ENCODE results near the gene PRKCB.

PRKCB gene

GRCh38 chr16:23865853-23866252 lies 30.1 kb downstream of the PRKCB start:
- Histone ChIP-seq H3K79me2 (ENCODE audit: insufficient read depth, low read length) (no peaks in the 10 kb centered on the region), H3K27ac (ENCODE audit: low read depth, low read length) (no peak overlapping the region)
- TF ChIP-seq EZH2phosphoT487 (conservative IDR thresholded peaks at IDR 0.05; ENCODE audit: low read length), result no peak
- TF ChIP-seq, protein P1, sequence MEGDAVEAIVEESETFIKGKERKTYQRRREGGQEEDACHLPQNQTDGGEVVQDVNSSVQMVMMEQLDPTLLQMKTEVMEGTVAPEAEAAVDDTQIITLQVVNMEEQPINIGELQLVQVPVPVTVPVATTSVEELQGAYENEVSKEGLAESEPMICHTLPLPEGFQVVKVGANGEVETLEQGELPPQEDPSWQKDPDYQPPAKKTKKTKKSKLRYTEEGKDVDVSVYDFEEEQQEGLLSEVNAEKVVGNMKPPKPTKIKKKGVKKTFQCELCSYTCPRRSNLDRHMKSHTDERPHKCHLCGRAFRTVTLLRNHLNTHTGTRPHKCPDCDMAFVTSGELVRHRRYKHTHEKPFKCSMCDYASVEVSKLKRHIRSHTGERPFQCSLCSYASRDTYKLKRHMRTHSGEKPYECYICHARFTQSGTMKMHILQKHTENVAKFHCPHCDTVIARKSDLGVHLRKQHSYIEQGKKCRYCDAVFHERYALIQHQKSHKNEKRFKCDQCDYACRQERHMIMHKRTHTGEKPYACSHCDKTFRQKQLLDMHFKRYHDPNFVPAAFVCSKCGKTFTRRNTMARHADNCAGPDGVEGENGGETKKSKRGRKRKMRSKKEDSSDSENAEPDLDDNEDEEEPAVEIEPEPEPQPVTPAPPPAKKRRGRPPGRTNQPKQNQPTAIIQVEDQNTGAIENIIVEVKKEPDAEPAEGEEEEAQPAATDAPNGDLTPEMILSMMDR (IDR thresholded peaks at IDR 0.05; ENCODE audit: insufficient read depth, low read length, poor library complexity, severe bottlenecking), result no peak

GRCh38 chr16:23866621-23867020 lies 30.8 kb downstream of the PRKCB start:
- Histone ChIP-seq H3K9me3 (ENCODE audit: insufficient read depth, low read length) (no peaks in the 10 kb centered on the region), H3K27ac (ENCODE audit: low read depth, low read length) (no peak overlapping the region), H4K20me1 (ENCODE audit: low read depth, low read length) (no peaks in the 10 kb centered on the region), H3K9ac (ENCODE audit: low read length) (no peak overlapping the region), H3K27me3 (ENCODE audit: low read length) (no peaks in the 10 kb centered on the region), H3K4me3 (ENCODE audit: insufficient read depth, low read length, poor library complexity, severe bottlenecking) (no peak overlapping the region), H3K79me2 (ENCODE audit: insufficient read depth, low read length) (no peaks in the 10 kb centered on the region), H3K36me3 (ENCODE audit: low read length) (no peaks in the 10 kb centered on the region), H3K9me2 (replicated peaks; ENCODE audit: insufficient read depth, low read length) (no peaks in the 10 kb centered on the region), H3K4me2 (ENCODE audit: low read depth, low read length, poor library complexity, severe bottlenecking) (no peak overlapping the region), H2AFZ (ENCODE audit: low read depth, low read length, severe bottlenecking) (no peak overlapping the region), H3F3A (ENCODE audit: insufficient read depth) (no peaks in the 10 kb centered on the region)
- no peak for TF ChIP-seq EZH2phosphoT487 (conservative IDR thresholded peaks at IDR 0.05; ENCODE audit: low read length)
- TF ChIP-seq, protein P1 (IDR thresholded peaks at IDR 0.05; ENCODE audit: insufficient read depth, low read length, poor library complexity, severe bottlenecking), result no peak

More at GRCh38 chr16:23865853-23866252, 30.1 kb downstream of the PRKCB start:
- Histone ChIP-seq H3K27me3 (ENCODE audit: low read length) (no peaks in the 10 kb centered on the region), H3K9me2 (replicated peaks; ENCODE audit: insufficient read depth, low read length) (no peaks in the 10 kb centered on the region), H2AFZ (ENCODE audit: low read depth, low read length, severe bottlenecking) (no peak overlapping the region), H3F3A (ENCODE audit: insufficient read depth) (no peaks in the 10 kb centered on the region), H3K4me3 (ENCODE audit: insufficient read depth, low read length, poor library complexity, severe bottlenecking) (no peak overlapping the region), H3K36me3 (ENCODE audit: low read length) (no peaks in the 10 kb centered on the region), H3K9me3 (ENCODE audit: insufficient read depth, low read length) (no peaks in the 10 kb centered on the region), H4K20me1 (ENCODE audit: low read depth, low read length) (no peaks in the 10 kb centered on the region), H3K4me2 (ENCODE audit: low read depth, low read length, poor library complexity, severe bottlenecking) (no peak overlapping the region), H3K9ac (ENCODE audit: low read length) (no peak overlapping the region)

GRCh38 chr16:23867566-23867965 lies 31.8 kb downstream of the PRKCB start:
- no peak overlapping the region for H3K4me3 ChIP-seq (ENCODE audit: insufficient read depth, low read length, poor library complexity, severe bottlenecking)
- no peaks in the 10 kb centered on the region for H3K79me2 ChIP-seq (ENCODE audit: insufficient read depth, low read length)
- no peaks in the 10 kb centered on the region for H4K20me1 ChIP-seq (ENCODE audit: low read depth, low read length)
- no peaks in the 10 kb centered on the region for H3K36me3 ChIP-seq (ENCODE audit: low read length)
- H3K27me3 ChIP-seq (ENCODE audit: low read length), result no peaks in the 10 kb centered on the region
- no peak overlapping the region for H3K27ac ChIP-seq (ENCODE audit: low read depth, low read length)
- H3K9me3 ChIP-seq (ENCODE audit: insufficient read depth, low read length), result no peaks in the 10 kb centered on the region
- no peak overlapping the region for H2AFZ ChIP-seq (ENCODE audit: low read depth, low read length, severe bottlenecking)
- H3F3A ChIP-seq (ENCODE audit: insufficient read depth), result no peaks in the 10 kb centered on the region
- no peak overlapping the region for H3K9ac ChIP-seq (ENCODE audit: low read length)
- TF ChIP-seq, protein P1 (IDR thresholded peaks at IDR 0.05; ENCODE audit: insufficient read depth, low read length, poor library complexity, severe bottlenecking), result no peak
- TF ChIP-seq EZH2phosphoT487 (conservative IDR thresholded peaks at IDR 0.05; ENCODE audit: low read length), result no peak
- no peak overlapping the region for H3K4me2 ChIP-seq (ENCODE audit: low read depth, low read length, poor library complexity, severe bottlenecking)
- no peaks in the 10 kb centered on the region for H3K9me2 ChIP-seq (replicated peaks; ENCODE audit: insufficient read depth, low read length)

All from SU-DHL-6 (cell line).